CD8-positive, alpha-beta T cell (primary cell): ENCODE data around the gene DNHD1. TPM values are rescaled to one million over a fixed set of nuclear protein-coding genes. Genes with fewer than 3 reads are reported as not detected.

Experiments
- total RNA-seq, 46 experiments: library from RNA in 2 of 46; stranded (reverse) in 2 of 46; gene quantifications; one replicate each; pipeline ENCODE4 v1.2.3 and lab custom pipeline; 2021 to 2026

The DNHD1 gene
- total RNA-seq, 2 experiments from 2014 or later: 34.6 to 41.1 TPM

Other genes with a start within 250 kb of the DNHD1 start
- not detected for gene CCKBR, start 237.4 kb upstream of the DNHD1 start, total RNA-seq
- gene CAVIN3, start 176.8 kb upstream of the DNHD1 start, total RNA-seq: not detected
- gene SMPD1, start 106.8 kb upstream of the DNHD1 start, total RNA-seq: 10 to 100 TPM; 53.4 to 53.7 TPM
- gene APBB1, start 78.2 kb upstream of the DNHD1 start, total RNA-seq: 100 to 1,000 TPM; 130 to 147 TPM
- gene HPX, start 56.3 kb upstream of the DNHD1 start, total RNA-seq: under 1 TPM; 0.71 to 0.83 TPM
- 10 to 100 TPM; 14.5 to 18.3 TPM for gene TRIM3, start 23.3 kb upstream of the DNHD1 start, total RNA-seq
- 10 to 100 TPM; 76.5 to 89.7 TPM for gene ARFIP2, start 15.9 kb upstream of the DNHD1 start, total RNA-seq
- gene TIMM10B, start 15.8 kb upstream of the DNHD1 start, total RNA-seq: 10 to 100 TPM; 68.6 to 73.0 TPM
- gene RRP8, start 106.3 kb downstream of the DNHD1 start, total RNA-seq: 10 to 100 TPM; 29.1 to 31.3 TPM
- gene ILK, start 106.5 kb downstream of the DNHD1 start, total RNA-seq: 10 to 100 TPM; 26.6 to 31.6 TPM
- gene TAF10, start 114.9 kb downstream of the DNHD1 start, total RNA-seq: 100 to 1,000 TPM; 158 to 161 TPM
- 10 to 100 TPM; 31.1 to 34.8 TPM for gene TPP1, start 122.1 kb downstream of the DNHD1 start, total RNA-seq
- gene DCHS1, start 158.5 kb downstream of the DNHD1 start, total RNA-seq: 10 to 100 TPM; 11.1 TPM
- gene MRPL17, start 186.1 kb downstream of the DNHD1 start, total RNA-seq: 10 to 100 TPM; 11.2 to 12.0 TPM